ENCODE measurements around the gene OR52N5. TPM values are rescaled to one million over a fixed set of nuclear protein-coding genes. Genes with fewer than 3 reads are reported as not detected.

The OR52N5 gene
- total RNA-seq, 3 donors from 2014 or later (not counting 1 experiment from before 2014, with no cell fraction given) = not detected

DNA sequence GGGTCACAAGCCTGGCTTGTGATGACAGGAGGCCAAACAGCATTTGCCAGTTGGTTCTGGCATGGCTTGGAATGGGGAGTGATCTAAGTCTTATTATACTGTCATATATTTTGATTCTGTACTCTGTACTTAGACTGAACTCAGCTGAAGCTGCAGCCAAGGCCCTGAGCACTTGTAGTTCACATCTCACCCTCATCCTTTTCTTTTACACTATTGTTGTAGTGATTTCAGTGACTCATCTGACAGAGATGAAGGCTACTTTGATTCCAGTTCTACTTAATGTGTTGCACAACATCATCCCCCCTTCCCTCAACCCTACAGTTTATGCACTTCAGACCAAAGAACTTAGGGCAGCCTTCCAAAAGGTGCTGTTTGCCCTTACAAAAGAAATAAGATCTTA is 46.1 kb downstream of the OR52N5 start:
- Mint-ChIP-seq H3K4me1 (no peaks in the 10 kb centered on the region), H3K27me3 (ENCODE audit: low read depth in 2 of 2) (peaks cover 12 to 17% of the 10 kb centered on the region in 2 donors), H3K9me3 (peaks cover 6 to 14% of the 10 kb centered on the region in 2 donors), H3K27ac (no peak overlapping the region), H3K4me3 (no peak overlapping the region), H3K36me3 (peaks cover 20% of the 10 kb centered on the region)
- H3K9me3 ChIP-seq (ENCODE audit: control insufficient read depth, insufficient read depth, low read length) = peaks cover 6% of the 10 kb centered on the region
- TF ChIP-seq, protein P1, sequence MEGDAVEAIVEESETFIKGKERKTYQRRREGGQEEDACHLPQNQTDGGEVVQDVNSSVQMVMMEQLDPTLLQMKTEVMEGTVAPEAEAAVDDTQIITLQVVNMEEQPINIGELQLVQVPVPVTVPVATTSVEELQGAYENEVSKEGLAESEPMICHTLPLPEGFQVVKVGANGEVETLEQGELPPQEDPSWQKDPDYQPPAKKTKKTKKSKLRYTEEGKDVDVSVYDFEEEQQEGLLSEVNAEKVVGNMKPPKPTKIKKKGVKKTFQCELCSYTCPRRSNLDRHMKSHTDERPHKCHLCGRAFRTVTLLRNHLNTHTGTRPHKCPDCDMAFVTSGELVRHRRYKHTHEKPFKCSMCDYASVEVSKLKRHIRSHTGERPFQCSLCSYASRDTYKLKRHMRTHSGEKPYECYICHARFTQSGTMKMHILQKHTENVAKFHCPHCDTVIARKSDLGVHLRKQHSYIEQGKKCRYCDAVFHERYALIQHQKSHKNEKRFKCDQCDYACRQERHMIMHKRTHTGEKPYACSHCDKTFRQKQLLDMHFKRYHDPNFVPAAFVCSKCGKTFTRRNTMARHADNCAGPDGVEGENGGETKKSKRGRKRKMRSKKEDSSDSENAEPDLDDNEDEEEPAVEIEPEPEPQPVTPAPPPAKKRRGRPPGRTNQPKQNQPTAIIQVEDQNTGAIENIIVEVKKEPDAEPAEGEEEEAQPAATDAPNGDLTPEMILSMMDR (IDR thresholded peaks at IDR 0.05) = no peak
- intact Hi-C loops (cut with micrococcal nuclease) = no loop called here
- ATAC-seq (no peak), DNase-seq (no peak)
- no peak overlapping the region for H3K27ac ChIP-seq (ENCODE audit: low read length)
- H3K36me3 ChIP-seq (ENCODE audit: control insufficient read depth, insufficient read depth, low read length) = no peaks in the 10 kb centered on the region
- H3K4me1 ChIP-seq (ENCODE audit: control insufficient read depth, insufficient read depth, low read length) = no peaks in the 10 kb centered on the region
- no peaks in the 10 kb centered on the region for H3K27me3 ChIP-seq (ENCODE audit: control insufficient read depth, insufficient read depth, low read length)
- no peak overlapping the region for H3K4me3 ChIP-seq (ENCODE audit: low read length)

DNA sequence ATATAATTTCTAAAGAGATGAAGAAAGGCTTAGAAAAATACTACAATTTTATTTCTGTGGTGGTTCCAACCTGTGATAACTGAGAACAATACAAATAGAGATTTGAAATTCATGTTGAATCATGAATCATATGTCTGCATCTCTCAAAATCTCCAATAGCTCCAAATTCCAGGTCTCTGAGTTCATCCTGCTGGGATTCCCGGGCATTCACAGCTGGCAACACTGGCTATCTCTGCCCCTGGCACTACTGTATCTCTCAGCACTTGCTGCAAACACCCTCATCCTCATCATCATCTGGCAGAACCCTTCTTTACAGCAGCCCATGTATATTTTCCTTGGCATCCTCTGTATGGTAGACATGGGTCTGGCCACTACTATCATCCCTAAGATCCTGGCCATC is 46.8 kb downstream of the OR52N5 start, which contains the start of gene OR56B1:
OR56B1 (plus strand) TSS at position 53 of the 400 bp plus-strand sequence; CDS start at position 122, 69 bp downstream.
- Histone ChIP-seq H3K4me1 (ENCODE audit: control insufficient read depth, insufficient read depth, low read length) (no peaks in the 10 kb centered on the region), H3K27ac (ENCODE audit: low read length) (no peak within 1 kb of the TSS), H3K9me3 (ENCODE audit: control insufficient read depth, insufficient read depth, low read length) (peaks cover 2% of the 10 kb centered on the region), H3K27me3 (ENCODE audit: control insufficient read depth, insufficient read depth, low read length) (no peaks in the 10 kb centered on the region), H3K36me3 (ENCODE audit: control insufficient read depth, insufficient read depth, low read length) (no peaks in the 10 kb centered on the region), H3K4me3 (ENCODE audit: low read length) (no peak within 1 kb of the TSS)
- Mint-ChIP-seq H3K9me3 (peaks cover 2 to 8% of the 10 kb centered on the region in 2 donors), H3K36me3 (peaks cover 13% of the 10 kb centered on the region), H3K27ac (no peak within 1 kb of the TSS), H3K27me3 (ENCODE audit: low read depth in 2 of 2) (peaks cover 6 to 13% of the 10 kb centered on the region in 2 donors), H3K4me1 (no peaks in the 10 kb centered on the region), H3K4me3 (no peak within 1 kb of the TSS)
- ATAC-seq (no peak), DNase-seq (no peak)
- TF ChIP-seq, protein P1 (IDR thresholded peaks at IDR 0.05) = no peak
- intact Hi-C loops (cut with micrococcal nuclease) = no loop called here
- WGBS (ENCODE audit: insufficient coverage) = 95% methylated on average over 1 of the region's 1 CpG

DNA sequence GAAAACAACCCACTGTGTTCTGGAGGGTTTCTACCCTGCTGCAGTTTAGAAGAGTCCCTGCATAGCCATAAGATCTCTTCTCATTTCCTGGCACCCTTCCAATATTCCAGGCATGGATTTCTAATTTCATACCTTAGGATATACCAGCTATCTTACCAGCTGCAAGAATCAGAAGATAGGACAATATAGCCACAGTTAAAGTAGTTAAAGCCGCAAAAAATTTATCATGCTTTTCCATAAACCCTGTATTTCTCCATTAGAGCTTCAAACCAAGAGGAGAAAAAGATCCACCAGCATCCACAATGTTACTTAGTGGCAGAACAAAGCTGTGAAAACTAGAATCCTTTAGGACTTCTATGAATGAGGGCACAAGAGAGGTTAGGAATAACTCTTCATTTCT is 55.5 kb downstream of the OR52N5 start:
- Histone ChIP-seq H3K36me3 (ENCODE audit: control insufficient read depth, insufficient read depth, low read length) (no peaks in the 10 kb centered on the region), H3K9me3 (ENCODE audit: control insufficient read depth, insufficient read depth, low read length) (no peaks in the 10 kb centered on the region), H3K27me3 (ENCODE audit: control insufficient read depth, insufficient read depth, low read length) (no peaks in the 10 kb centered on the region), H3K4me1 (ENCODE audit: control insufficient read depth, insufficient read depth, low read length) (no peaks in the 10 kb centered on the region), H3K4me3 (ENCODE audit: low read length) (no peak overlapping the region), H3K27ac (ENCODE audit: low read length) (no peak overlapping the region)
- intact Hi-C loops (cut with micrococcal nuclease) = no loop called here
- WGBS (ENCODE audit: insufficient coverage) = 100% methylated on average over 1 of the region's 1 CpG
- TF ChIP-seq, protein P1 (IDR thresholded peaks at IDR 0.05) = no peak
- DNase-seq (no peak), ATAC-seq (no peak)
- Mint-ChIP-seq H3K27me3 (ENCODE audit: low read depth in 2 of 2) (peaks cover 4 to 12% of the 10 kb centered on the region in 2 donors), H3K4me1 (no peaks in the 10 kb centered on the region), H3K4me3 (no peak overlapping the region), H3K9me3 (no peaks in the 10 kb centered on the region), H3K36me3 (no peaks in the 10 kb centered on the region), H3K27ac (no peak overlapping the region)

DNA sequence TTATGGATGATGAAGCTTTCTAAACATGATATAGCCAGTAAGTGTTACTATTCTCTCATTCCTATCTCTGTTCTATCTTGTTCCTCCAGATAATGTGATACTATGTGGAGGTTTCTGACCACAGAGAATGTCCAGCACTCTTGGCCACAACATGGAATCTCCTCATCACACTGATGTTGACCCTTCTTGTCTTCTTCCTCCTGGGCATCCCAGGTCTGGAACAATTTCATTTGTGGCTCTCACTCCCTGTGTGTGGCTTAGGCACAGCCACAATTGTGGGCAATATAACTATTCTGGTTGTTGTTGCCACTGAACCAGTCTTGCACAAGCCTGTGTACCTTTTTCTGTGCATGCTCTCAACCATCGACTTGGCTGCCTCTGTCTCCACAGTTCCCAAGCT is 56.8 kb downstream of the OR52N5 start:
- no peak for ATAC-seq

More for the DNA sequence above, 56.8 kb downstream of the OR52N5 start:
- Histone ChIP-seq H3K9me3 (ENCODE audit: control insufficient read depth, insufficient read depth, low read length) (no peaks in the 10 kb centered on the region), H3K4me1 (ENCODE audit: control insufficient read depth, insufficient read depth, low read length) (no peaks in the 10 kb centered on the region), H3K27me3 (ENCODE audit: control insufficient read depth, insufficient read depth, low read length) (no peaks in the 10 kb centered on the region), H3K27ac (ENCODE audit: low read length) (no peak overlapping the region), H3K36me3 (ENCODE audit: control insufficient read depth, insufficient read depth, low read length) (no peaks in the 10 kb centered on the region), H3K4me3 (ENCODE audit: low read length) (no peak overlapping the region)
- WGBS (ENCODE audit: insufficient coverage) = 92% methylated on average over 1 of the region's 1 CpG
- Mint-ChIP-seq H3K9me3 (no peaks in the 10 kb centered on the region), H3K4me3 (no peak overlapping the region), H3K4me1 (no peaks in the 10 kb centered on the region), H3K36me3 (no peaks in the 10 kb centered on the region), H3K27me3 (ENCODE audit: low read depth in 2 of 2) (peaks cover 4 to 12% of the 10 kb centered on the region in 2 donors), H3K27ac (no peak overlapping the region)
- TF ChIP-seq, protein P1 (IDR thresholded peaks at IDR 0.05) = no peak
- no peak for DNase-seq
- intact Hi-C loops (cut with micrococcal nuclease) = no loop called here

All from natural killer cell (primary cell).